Caki2 (cell line): Measurements from ENCODE around the gene PPP6R3. TPM values are rescaled to one million over a fixed set of nuclear protein-coding genes. Genes with fewer than 3 reads are reported as not detected.
A peak's percentile ranks its signal among the peaks of the same experiment; 100 is the strongest.
"Not testable (repeated sequence)": the region's sequence is repeated elsewhere in the genome, so short reads cannot be mapped to it uniquely, and the experiment has no call there.

Source experiments
- DNase-seq: peaks from one replicate; pipeline ENCODE4 v3.0.0-alpha.2; 2015; ENCODE audit warnings: low read depth
- in situ Hi-C: cut with HindIII; loops from 2 replicates; pipeline ENCODE4 v1.10.0; 2016; ENCODE audit warnings: low sequenced_read_pairs, low pct_unique_long_range_greater_than_20kb, mixed read lengths
- total RNA-seq: library from RNA; depleted of rRNA; stranded (reverse); fragments of >200 nt; shearing (Covaris generic); gene quantifications from 2 replicates; pipeline ENCODE4 v1.2.3, GENCODE V29; 2014; ENCODE audit warnings: low replicate concordance

The PPP6R3 gene
- total RNA-seq, 1 experiment from 2014 or later, result 55.0 TPM

DNA sequence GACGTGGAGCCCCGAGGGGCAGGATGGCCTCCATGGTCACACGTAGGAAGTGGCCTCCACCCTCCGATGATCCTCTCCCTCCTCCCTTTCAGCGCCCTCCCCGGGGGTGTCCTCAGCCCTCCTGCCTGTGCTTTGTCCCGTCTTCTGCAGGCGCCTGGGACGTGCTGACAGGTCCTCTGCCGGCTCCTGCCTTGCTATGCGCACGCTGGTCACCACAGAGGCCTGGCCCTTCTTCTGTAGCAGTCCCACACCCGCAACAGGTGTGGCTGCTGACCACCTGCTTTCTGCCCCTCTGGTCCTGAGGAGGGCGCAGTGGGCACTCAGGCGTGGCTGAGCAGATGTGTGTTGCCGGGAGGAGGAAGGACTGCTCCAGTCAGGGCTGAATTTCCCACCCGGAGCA is 27.7 kb upstream of the PPP6R3 start:
- in situ Hi-C loops, result no loop called here
- no peak for DNase-seq

DNA sequence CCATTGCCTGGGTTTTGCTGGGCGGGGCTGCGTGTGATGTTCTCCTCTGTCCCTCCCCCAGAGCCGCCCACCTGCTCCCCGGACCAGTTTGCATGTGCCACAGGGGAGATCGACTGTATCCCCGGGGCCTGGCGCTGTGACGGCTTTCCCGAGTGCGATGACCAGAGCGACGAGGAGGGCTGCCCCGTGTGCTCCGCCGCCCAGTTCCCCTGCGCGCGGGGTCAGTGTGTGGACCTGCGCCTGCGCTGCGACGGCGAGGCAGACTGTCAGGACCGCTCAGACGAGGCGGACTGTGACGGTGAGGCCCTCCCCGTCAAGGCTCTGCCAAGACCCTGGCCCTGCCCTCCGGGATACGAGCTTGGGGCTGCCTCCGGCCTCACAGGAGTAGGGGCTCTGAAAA is 27.0 kb upstream of the PPP6R3 start:
- no peak for DNase-seq
- in situ Hi-C loops, result no loop called here

DNA sequence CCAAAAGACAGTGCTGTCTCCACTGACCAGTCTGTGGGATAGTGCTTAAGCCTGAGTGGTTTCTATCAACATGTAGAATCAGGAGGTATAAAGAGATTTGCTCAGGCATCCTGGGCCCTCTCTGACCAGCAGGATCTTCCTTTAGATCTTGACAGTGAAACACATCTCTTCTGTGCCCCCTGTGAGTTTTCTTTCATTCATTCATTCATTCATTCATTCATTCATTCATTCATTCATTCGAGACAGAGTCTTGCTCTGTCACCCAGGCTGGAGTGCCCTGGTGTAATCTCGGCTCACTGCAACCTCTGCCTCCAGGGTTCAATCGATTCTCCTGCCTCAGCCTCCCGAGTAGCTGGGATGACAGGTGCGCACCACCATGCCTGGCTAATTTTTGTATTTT is 26.4 kb upstream of the PPP6R3 start:
- in situ Hi-C loops, DNase-seq: not testable (repeated sequence)

DNA sequence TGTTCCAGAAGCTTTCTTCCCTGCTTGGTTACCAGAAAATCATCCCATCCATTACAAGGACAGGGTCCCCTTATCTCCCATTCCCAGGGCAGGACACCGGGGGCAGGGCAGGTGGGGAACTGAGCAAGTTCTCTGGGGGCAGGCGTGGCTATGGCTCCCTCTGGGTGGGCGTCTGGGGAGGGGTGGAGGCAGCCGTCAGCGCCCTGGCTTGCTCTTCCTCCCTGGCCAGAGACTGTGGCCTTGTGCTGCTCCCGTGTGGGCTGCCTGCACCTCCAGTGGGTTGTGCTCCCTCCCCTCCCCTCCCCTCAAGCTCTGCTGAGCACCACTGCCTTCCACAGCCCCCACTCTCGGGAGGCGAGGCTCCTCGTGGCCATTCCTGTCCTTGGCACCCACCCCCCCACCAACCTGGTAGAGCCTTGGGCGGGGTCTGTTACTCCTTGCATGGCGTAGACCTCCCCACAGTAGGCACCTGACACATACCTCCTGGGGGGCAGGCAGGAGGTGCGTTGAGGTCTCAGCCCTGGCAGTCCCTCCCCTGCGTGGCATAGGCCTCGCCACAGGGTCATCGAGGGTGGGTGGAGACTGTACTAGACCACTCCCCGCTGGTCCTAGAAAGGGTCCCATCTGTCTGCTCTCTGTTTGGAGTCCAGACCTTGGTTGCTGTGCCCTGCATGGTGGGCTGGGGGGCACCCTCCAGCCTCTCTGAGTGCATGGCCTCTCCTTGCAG is 24.2 kb upstream of the PPP6R3 start:
- no peak for DNase-seq
- in situ Hi-C loops, result no loop called here

DNA sequence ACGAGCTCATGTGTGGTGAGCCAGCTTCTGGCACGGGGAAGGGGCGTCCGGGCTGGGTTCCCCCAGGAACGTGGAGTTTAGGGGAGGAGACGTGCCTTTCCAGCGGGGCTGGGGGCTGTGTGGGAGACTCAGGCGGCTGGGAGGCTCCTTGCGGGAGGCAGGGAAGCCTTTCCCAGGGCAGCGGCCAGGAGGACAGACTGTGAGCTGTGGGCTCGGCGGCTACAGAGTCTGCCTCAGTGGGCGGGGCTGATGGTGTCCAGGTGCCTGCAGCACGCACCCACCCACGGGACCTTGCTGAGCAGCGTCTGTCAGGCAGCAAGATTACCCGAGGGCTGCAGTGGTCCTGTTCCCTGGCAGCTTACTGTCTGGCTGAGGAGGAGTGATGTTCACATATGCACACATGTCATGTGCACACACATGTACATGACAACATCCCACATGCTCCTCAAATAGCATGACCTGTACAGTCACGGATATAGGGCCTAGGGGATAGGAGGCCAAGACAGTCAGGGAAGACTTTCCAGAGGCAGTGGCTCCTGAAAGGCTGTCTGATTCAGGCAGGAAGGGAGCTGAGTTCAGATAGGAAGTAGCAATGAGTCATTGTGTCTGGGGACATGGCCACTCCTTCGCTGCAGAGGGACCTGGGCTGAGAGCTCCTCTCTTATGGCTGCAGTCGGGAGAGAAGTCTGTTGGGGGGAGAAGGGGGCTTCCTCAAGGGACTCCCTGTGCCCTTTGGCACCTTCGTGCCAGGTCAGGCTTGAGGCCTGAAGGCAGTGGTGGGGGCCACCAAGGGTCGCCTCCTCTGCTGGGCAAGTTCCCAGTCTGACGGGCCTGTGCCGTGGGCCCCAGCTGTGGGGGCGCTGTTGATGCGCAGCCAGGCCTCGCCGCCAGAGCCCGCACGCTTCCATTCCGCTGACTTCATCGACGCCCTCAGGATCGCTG is 23.3 kb upstream of the PPP6R3 start:
- DNase-seq, result peak; percentile 26
- in situ Hi-C loops, result no loop called here

DNA sequence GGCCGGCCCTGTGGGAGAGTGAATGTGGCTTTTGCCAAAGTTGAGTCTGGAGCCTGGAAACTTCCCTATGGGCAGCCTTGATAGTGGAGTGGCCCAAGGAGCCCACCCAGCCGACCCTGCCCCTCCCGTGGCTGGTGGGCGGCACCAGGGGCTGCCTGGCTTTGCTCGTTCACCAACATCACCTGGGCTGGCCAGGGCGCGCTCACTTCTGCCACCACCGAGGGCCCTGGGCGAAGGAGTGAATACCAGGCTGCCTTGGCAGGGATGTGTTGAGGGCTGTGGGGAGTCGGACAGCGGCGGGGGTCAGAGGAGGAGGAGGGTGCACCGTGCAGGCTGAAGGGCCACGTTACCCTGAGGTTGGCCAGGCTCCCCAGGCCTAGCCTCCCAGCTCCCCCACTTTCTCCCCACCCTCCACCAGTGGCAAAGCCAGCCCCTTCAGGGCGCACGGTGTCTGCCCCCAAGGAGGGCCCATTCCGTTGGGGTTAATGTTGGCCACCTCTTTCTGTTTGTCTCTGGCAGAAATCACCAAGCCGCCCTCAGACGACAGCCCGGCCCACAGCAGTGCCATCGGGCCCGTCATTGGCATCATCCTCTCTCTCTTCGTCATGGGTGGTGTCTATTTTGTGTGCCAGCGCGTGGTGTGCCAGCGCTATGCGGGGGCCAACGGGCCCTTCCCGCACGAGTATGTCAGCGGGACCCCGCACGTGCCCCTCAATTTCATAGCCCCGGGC is 22.5 kb upstream of the PPP6R3 start:
- in situ Hi-C loops, result no loop called here
- DNase-seq, result no peak

DNA sequence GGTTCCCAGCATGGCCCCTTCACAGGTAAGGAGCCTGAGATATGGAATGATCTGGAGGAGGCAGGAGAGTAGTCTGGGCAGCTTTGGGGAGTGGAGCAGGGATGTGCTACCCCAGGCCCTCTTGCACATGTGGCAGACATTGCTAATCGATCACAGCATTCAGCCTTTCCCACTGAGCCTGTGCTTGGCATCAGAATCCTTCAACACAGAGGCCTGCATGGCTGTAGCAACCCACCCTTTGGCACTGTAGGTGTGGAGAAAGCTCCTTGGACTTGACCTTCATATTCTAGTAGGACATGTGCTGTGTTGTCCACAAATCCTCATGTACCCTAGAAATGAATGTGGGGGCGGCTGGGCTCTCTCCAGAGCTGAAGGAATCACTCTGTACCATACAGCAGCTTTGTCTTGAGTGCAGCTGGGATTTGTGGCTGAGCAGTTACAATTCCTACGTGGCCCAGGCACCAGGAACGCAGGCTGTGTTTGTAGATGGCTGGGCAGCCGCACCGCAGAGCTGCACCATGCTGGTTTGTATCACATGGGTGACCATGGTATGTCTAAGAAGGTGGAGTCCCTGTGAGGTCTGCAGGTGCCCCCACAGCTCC is 21.8 kb upstream of the PPP6R3 start:
- in situ Hi-C loops, result no loop called here
- DNase-seq, result no peak

DNA sequence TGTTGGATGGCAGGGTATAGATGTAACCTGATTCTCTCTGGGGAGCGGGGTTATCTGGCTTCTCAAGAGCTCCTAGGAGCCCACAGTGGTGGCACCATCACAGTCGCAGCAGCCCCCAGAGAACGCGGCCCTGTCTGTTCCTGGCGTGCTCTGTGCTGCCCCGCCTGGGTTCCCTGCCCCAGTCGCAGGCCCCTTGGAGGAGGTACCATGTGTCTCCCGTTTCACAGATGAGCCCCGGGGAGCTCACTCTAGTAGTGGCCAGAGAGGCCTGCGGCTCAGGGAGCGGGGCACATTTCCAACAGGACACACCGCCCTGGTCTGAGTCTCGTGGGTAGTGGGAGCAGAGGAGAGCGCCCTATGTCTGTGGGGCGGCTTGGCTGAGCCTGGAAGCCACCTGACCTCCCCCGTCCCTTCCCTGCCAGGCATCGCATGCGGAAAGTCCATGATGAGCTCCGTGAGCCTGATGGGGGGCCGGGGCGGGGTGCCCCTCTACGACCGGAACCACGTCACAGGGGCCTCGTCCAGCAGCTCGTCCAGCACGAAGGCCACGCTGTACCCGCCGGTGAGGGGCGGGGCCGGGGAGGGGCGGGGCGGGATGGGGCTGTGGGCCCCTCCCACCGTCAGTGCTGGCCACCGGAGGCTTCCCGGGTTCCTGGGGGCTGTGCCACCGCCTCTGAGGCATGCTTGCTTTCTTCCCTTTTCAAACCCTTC is 21.0 kb upstream of the PPP6R3 start:
- in situ Hi-C loops, result no loop called here
- no peak for DNase-seq

DNA sequence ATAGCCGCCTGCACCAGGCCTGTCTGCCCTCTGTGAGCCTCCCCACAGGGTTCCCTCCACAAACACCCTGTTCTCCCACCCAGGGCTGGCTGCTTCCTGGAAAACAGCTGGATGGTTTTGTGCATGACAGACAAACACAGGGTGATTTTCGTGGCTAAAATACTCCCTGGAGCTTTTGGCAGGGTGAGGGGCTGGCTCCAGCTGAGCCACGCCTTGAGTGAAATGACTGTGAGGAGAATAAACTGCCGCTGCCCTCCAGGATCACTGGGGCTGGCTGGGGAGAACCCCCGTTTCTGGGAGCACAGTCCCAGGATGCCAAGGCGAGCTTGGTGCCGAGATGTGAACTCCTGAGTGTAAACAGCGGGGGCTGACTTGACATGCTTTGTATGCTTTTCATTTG is 20.3 kb upstream of the PPP6R3 start:
- in situ Hi-C loops, result no loop called here
- no peak for DNase-seq

DNA sequence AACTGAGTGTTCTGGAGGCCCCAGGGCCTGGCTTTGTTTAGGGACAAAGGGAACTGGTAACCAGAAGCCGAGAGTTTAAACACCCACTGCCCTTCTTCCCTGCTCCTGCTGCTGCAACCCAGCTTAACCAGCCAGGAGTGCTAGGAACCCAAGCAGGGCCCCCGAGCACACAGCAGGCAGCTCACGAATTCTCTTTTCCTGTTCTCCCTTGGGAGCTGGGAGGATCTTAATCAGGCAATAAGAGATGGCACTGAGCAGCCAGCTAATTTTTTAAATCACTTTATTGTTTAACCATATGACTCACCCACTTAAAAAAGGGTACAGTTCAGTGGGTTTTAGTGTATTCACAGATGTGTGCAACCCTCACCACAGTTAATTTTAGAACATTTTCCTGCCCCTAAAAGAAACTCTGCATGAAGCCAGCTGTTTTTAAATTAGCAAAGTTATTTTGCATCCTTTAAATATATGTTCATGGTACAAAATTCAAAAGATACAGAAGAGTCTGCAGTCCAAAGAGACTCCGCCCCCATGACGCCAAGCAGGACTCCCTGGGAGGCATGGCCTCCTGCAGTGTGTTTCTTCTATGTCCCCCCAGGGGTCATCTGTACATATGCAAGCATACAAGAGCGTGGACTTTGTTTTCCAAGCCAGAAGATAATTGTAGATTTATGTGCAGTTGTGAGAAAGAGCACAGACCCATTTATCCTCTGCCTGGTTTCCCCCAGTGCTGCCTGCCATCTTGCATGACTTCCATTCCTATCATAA is 18.9 kb upstream of the PPP6R3 start:
- DNase-seq, result no peak

DNA sequence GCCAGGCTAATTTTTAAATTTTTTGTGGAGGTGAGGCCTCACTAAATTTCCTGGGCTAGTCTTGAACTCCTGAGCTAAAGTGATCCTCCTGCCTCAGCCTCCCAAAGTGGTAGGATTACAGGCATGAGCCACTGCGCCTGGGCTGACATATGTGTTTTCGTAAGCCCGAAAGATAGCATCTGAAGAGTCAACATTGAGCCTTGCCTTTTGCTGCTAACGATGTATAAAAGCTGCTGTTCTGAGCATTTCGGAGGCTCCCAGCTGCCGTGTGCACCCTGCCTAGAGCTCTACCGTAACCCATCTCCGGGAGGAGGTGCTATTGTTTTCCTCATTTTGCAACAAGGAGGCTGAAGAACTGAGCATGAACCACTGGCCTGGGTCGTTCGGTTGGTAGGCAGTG is 18.1 kb upstream of the PPP6R3 start:
- no peak for DNase-seq
- in situ Hi-C loops, result no loop called here

More for the DNA sequence above, 18.9 kb upstream of the PPP6R3 start:
- in situ Hi-C loops, result no loop called here

DNA sequence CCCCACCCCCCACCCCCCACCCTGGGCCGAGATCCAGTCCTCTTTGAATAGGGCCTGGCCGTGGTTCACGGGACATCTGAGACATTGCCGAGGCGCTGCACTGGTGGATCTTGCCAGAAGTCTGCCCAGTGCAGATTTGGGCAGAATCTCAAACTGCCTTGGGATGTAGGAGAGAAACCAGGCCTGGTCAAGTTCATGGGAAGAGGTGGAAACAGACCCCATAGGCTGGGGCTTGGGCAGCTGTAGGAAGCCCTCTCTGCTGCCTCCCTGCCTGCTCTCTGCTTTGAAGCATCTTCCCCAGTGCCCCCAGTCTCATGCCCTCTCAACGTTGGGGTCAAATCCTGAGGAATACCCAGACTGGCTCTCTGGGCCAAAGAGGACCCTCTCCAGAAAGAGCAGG is 16.0 kb upstream of the PPP6R3 start:
- in situ Hi-C loops, result no loop called here
- no peak for DNase-seq

DNA sequence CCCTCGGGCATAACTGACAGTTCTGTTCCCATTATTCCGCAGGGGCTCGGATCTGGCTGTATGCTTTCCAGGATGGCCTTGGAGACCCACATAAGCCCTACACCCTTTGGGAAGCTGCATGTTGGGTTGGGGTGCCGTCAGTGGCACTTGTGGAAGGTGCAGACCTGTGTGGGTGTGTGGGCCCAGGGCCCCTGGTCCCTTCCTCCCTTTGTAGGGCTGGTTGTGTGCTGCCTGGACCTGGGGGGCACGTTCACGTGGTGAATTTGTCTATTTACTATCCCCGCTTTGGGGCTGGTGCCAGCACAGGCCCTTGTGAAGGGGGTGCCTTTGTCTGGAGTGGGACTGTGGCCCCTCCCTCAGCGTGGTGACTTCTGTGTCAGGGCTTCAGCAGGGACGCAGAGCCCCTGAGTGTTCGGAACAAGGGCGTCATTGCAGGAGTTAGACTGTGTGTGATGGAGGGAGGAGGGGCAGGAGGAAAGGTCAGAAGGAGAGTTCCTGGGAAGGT is 15.0 kb upstream of the PPP6R3 start:
- DNase-seq, result no peak
- in situ Hi-C loops, result no loop called here

DNA sequence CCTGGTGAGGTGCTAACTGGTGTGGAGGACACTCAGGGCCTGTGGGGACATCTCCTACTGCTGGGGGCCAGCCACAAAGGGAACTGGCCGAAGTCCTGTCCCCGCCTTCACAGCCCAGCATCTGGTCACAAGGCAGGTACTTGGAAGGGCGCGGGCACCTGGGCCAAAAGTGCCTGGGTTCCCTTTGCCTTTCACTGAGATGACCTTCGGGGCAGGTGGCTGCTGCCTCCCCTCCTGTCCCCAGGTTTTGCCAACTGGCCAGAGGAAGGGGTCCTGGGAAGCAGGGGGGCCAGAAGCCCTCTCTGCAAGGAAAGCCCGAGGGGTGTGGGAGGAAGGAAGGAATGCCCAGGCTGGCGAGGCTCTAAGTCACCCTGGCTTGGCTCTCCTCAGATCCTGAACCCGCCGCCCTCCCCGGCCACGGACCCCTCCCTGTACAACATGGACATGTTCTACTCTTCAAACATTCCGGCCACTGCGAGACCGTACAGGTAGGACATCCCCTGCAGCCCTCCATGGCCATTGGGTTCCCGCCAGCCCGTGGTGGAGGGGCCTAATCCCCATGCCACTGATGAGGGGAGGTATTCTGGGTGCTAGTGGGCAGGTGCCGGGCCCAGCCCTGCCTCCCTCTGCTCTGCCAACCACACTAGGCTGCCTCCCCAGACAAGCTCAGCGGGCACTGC is 14.4 kb upstream of the PPP6R3 start:
- in situ Hi-C loops, result no loop called here
- no peak for DNase-seq

DNA sequence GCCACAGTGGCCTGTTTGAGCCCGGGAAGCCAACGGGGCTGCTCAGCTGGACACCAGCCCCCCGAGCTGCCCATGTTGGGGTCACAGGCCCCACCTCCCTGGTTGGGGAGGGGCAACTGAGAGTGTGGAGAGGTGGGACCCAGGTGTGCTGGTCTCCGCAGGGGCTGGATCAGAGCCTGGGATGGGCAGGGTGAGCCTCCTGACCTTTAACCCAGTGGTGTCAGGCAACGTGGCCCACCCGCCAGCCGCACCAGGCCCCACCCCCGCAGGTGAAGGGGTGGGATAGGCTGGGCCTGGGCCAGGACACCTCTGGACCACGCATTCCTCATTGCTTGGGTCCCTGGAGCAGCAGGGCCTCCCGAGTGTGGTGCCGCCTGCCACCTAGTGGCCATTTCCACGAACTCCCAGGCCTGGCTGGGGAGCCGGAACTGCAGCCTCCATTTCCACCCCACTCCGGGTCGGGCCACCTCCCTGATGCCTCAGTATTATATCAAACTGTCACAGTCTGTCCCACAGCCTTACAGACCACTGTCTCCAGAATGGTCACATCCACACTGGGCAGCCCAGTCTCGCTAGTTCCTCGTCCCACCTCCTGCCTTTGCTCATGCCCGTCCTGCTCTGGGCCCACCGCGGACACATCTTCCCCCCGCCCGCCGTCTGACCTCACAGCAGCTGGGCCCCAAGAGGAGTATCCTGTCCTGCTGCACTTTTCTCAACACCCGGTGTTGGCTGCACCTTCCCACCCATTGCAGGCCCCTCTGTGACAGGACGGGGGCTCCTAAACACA is 13.3 kb upstream of the PPP6R3 start:
- in situ Hi-C loops, result no loop called here
- DNase-seq, result peak; percentile 27

DNA sequence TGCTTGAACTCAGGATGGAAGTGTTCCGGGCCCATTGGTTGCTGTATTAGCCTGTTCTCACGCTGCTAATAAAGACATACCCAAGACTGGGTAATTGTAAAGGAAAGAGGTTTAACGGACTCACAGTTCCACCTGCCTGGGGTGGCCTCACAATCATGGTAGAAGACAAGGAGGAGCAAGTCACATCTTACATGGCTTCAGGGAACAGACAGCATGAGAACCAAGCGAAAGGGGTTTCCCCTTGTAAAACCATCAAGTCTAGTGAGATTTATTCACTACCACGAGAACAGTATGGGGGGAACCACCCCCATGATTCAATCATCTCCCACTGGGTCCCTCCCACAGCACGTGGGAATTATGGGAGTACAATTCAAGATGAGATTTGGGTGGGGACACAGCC is 12.6 kb upstream of the PPP6R3 start:
- DNase-seq, in situ Hi-C loops: not testable (repeated sequence)
